Endothelial cell (in vitro differentiated cells): ENCODE results near the gene HS3ST3A1. TPM values are rescaled to one million over a fixed set of nuclear protein-coding genes. Genes with fewer than 3 reads are reported as not detected.

ENCODE experiments used
- DNase-seq: peaks from one replicate; pipeline ENCODE4 v3.0.0; 2021; ENCODE audit warnings: low spot score
- H3K27ac Mint-ChIP-seq: one replicate; pipeline ENCODE4 v1.8.0; 2021; ENCODE audit warnings: mixed read lengths, inconsistent platforms; ENCODE audit not compliant: unreplicated experiment
- H3K27me3 Mint-ChIP-seq: one replicate; pipeline ENCODE4 v1.8.0; 2021; ENCODE audit warnings: mild to moderate bottlenecking, moderate library complexity, mixed read lengths, inconsistent platforms; ENCODE audit not compliant: unreplicated experiment
- H3K36me3 Mint-ChIP-seq: one replicate; pipeline ENCODE4 v1.8.0; 2021; ENCODE audit warnings: mild to moderate bottlenecking, low read depth, mixed read lengths, inconsistent platforms; ENCODE audit not compliant: unreplicated experiment
- H3K4me1 Mint-ChIP-seq: one replicate; pipeline ENCODE4 v1.8.0; 2021; ENCODE audit warnings: mild to moderate bottlenecking, mixed read lengths, inconsistent platforms; ENCODE audit not compliant: unreplicated experiment
- H3K4me3 Mint-ChIP-seq: one replicate; pipeline ENCODE4 v1.8.0; 2021; ENCODE audit warnings: mild to moderate bottlenecking, mixed read lengths, inconsistent platforms; ENCODE audit not compliant: unreplicated experiment
- H3K9me3 Mint-ChIP-seq: one replicate; pipeline ENCODE4 v1.8.0; 2021; ENCODE audit warnings: mixed read lengths, inconsistent platforms; ENCODE audit not compliant: unreplicated experiment
- total RNA-seq: library from RNA; stranded (reverse); fragmentation: NEBNext Ultra II Directional; extraction: Animal tissue kit (Norgen Biotek cat#: 25700); gene quantifications from one replicate; pipeline ENCODE4 v1.2.1, GENCODE V29; 2021; ENCODE audit not compliant: unreplicated experiment
- TF ChIP-seq, protein P1 (sequence below): fragments of 200-600 bp; sonication (generic); IDR thresholded peaks from one replicate; pipeline ENCODE4 v1.5.0; 2021; ENCODE audit warnings: antibody characterized with exemption; ENCODE audit not compliant: unreplicated experiment

Gene HS3ST3A1
- total RNA-seq, 1 donor from 2014 or later = 1.1 TPM

GRCh38 chr17:13581925-13582324, 19.8 kb downstream of the HS3ST3A1 start:
- Mint-ChIP-seq H3K36me3 (no peaks in the 10 kb centered on the region), H3K4me3 (no peak overlapping the region)

GRCh38 chr17:13580790-13581189, 20.9 kb downstream of the HS3ST3A1 start:
- no peak for DNase-seq
- Mint-ChIP-seq H3K27ac (no peak overlapping the region), H3K36me3 (peaks cover 3% of the 10 kb centered on the region), H3K27me3 (no peaks in the 10 kb centered on the region), H3K4me1 (peaks cover 5% of the 10 kb centered on the region), H3K4me3 (no peak overlapping the region), H3K9me3 (no peaks in the 10 kb centered on the region)
- TF ChIP-seq, protein P1, sequence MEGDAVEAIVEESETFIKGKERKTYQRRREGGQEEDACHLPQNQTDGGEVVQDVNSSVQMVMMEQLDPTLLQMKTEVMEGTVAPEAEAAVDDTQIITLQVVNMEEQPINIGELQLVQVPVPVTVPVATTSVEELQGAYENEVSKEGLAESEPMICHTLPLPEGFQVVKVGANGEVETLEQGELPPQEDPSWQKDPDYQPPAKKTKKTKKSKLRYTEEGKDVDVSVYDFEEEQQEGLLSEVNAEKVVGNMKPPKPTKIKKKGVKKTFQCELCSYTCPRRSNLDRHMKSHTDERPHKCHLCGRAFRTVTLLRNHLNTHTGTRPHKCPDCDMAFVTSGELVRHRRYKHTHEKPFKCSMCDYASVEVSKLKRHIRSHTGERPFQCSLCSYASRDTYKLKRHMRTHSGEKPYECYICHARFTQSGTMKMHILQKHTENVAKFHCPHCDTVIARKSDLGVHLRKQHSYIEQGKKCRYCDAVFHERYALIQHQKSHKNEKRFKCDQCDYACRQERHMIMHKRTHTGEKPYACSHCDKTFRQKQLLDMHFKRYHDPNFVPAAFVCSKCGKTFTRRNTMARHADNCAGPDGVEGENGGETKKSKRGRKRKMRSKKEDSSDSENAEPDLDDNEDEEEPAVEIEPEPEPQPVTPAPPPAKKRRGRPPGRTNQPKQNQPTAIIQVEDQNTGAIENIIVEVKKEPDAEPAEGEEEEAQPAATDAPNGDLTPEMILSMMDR = no peak

More at GRCh38 chr17:13581925-13582324, 19.8 kb downstream of the HS3ST3A1 start:
- no peak overlapping the region for H3K27ac Mint-ChIP-seq
- no peaks in the 10 kb centered on the region for H3K9me3 Mint-ChIP-seq
- TF ChIP-seq, protein P1 = no peak
- no peaks in the 10 kb centered on the region for H3K27me3 Mint-ChIP-seq
- H3K4me1 Mint-ChIP-seq = no peaks in the 10 kb centered on the region
- DNase-seq = no peak

- TF ChIP-seq, protein P1 = no peak
- Mint-ChIP-seq H3K27me3 (peaks cover 3% of the 10 kb centered on the region), H3K27ac (no peak overlapping the region), H3K36me3 (peaks cover 3% of the 10 kb centered on the region), H3K9me3 (no peaks in the 10 kb centered on the region), H3K4me3 (no peak overlapping the region), H3K4me1 (peaks cover 9% of the 10 kb centered on the region)
- DNase-seq = no peak
These were observed 24.8 kb downstream of the HS3ST3A1 start for GRCh38 chr17:13576661-13577526.

DNA sequence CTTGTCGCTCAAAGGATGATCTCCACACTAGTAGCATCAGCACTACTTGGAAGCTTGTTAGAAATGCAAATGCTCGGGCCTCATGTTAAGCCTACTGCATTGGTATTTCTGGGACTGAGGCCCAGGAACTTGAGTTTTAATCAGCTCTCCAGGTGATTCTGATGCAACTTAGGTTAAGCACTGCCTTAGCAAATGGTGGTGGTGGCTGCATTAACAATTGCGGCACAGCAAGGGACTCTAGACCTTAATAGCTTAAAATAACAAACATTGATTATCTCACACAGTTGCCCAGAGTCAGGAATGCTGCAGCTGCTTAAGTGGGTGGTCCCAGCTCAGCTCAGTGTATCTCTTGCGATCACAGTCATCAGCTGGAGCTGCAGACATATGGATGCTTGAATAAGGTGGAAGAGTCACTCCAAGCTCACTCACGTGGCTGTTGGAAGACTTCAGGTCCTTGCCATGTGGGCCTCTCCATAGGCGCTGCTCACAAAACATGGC, 25.8 kb downstream of the HS3ST3A1 start:
- TF ChIP-seq, protein P1 = no peak
- Mint-ChIP-seq H3K9me3 (no peaks in the 10 kb centered on the region), H3K36me3 (peaks cover 3% of the 10 kb centered on the region), H3K4me3 (no peak overlapping the region), H3K4me1 (peaks cover 9% of the 10 kb centered on the region), H3K27me3 (peaks cover 3% of the 10 kb centered on the region), H3K27ac (no peak overlapping the region)
- no peak for DNase-seq

DNA sequence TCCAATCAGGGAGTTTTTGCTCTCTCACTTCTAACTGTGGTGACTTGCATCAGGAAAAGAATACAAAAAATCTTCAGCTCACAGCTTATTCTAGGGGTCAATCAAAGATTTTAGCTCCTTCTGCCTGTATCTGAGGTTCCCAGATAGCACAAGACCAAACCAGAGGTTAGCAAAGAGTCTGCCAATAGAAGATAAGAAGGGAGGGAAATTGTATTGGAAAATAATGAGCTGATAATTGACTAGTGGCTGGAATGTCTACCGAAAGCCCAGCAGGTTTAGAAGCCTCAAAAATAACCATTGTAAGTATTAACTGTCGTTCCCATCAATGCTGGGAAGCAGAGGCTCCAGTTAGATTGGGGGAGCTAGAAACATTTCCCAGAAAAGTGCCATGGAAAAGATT, 26.3 kb downstream of the HS3ST3A1 start:
- no peak for DNase-seq
- peaks cover 3% of the 10 kb centered on the region for H3K27me3 Mint-ChIP-seq
- H3K9me3 Mint-ChIP-seq = no peaks in the 10 kb centered on the region
- no peak overlapping the region for H3K27ac Mint-ChIP-seq
- peaks cover 9% of the 10 kb centered on the region for H3K4me1 Mint-ChIP-seq
- TF ChIP-seq, protein P1 = no peak
- H3K4me3 Mint-ChIP-seq = no peak overlapping the region
- peaks cover 3% of the 10 kb centered on the region for H3K36me3 Mint-ChIP-seq
